Spleen (tissue), 11 donors: ENCODE data around the gene NLN. TPM values are rescaled to one million over a fixed set of nuclear protein-coding genes. Genes with fewer than 3 reads are reported as not detected.

Source experiments
- DNase-seq: peaks from one replicate; pipeline ENCODE4 v3.0.0-alpha.2; 2020
- H3K27ac ChIP-seq, 8 donors: fragments of 200-600 bp; sonication (generic) in 7 of 8; 1 replicate in 4 of 8; 2 replicates in 4 of 8; pipeline versions ENCODE4 v1.5.0 to v1.8.0; 2016 to 2021; ENCODE audit warnings: inconsistent platforms in 4 of 8, mild to moderate bottlenecking in 4 of 8, moderate library complexity in 1 of 8
- H3K27me3 ChIP-seq, 7 donors: fragments of 200-600 bp; sonication (generic) in 6 of 7; replicated peaks in 1 of 7; 1 replicate in 4 of 7; 2 replicates in 3 of 7; pipeline versions ENCODE4 v1.5.0 to v1.8.0; 2016 to 2021; ENCODE audit warnings: inconsistent platforms in 3 of 7, mild to moderate bottlenecking in 1 of 7
- H3K36me3 ChIP-seq, 6 donors: fragments of 200-600 bp; sonication (generic) in 5 of 6; 1 replicate in 4 of 6; 2 replicates in 2 of 6; pipeline versions ENCODE4 v1.5.0 to v1.8.0; 2016 to 2021; ENCODE audit warnings: inconsistent platforms in 2 of 6
- H3K4me1 ChIP-seq, 6 donors: fragments of 200-600 bp; sonication (generic) in 5 of 6; 1 replicate in 3 of 6; 2 replicates in 3 of 6; pipeline versions ENCODE4 v1.5.0 to v1.8.0; 2016 to 2021; ENCODE audit warnings: inconsistent platforms in 3 of 6
- H3K4me3 ChIP-seq, 8 donors: fragments of 200-600 bp; sonication (generic) in 7 of 8; 1 replicate in 4 of 8; 2 replicates in 4 of 8; pipeline versions ENCODE4 v1.5.0 to v1.8.0; 2016 to 2021; ENCODE audit warnings: inconsistent platforms in 4 of 8, mild to moderate bottlenecking in 4 of 8, moderate library complexity in 2 of 8
- H3K9me3 ChIP-seq, 8 donors: fragments of 200-600 bp; sonication (generic) in 7 of 8; 1 replicate in 4 of 8; 2 replicates in 4 of 8; pipeline versions ENCODE4 v1.5.0 to v1.8.0; 2016 to 2021; ENCODE audit warnings: inconsistent platforms in 4 of 8
- CTCF ChIP-seq, 11 experiments: fragments of 200-600 bp in 7 of 11; fragments of 450-650 bp in 4 of 11; sonication (generic) in 4 of 11; IDR thresholded peaks in 8 of 11; conservative IDR thresholded peaks in 3 of 11; 1 replicate in 7 of 11; 2 replicates in 4 of 11; pipeline versions ENCODE4 v1.4.0 to v1.8.0; 2016 to 2021; ENCODE audit warnings: antibody characterized with exemption in 11 of 11, inconsistent platforms in 4 of 11, mild to moderate bottlenecking in 1 of 11
- POLR2A ChIP-seq, 3 donors: fragments of 450-650 bp; IDR thresholded peaks; one replicate each; pipeline ENCODE4 v1.5.1; 2017; ENCODE audit warnings: antibody characterized with exemption in 3 of 3, mild to moderate bottlenecking in 1 of 3
- POLR2AphosphoS5 ChIP-seq, 3 donors: sonication (generic); formaldehyde crosslinking; IDR thresholded peaks; one replicate each; pipeline ENCODE4 v1.5.1; 2017; ENCODE audit warnings: antibody characterized with exemption in 3 of 3
- WGBS, 5 donors: extraction: QIAGEN DNeasy Blood & Tissue Kit in 3 of 5; methylation state at CpG; one replicate each; pipeline versions ENCODE4 v1.1.5 to v1.1.7; 2013 to 2018; 5-methylcytosine and 5-hydroxymethylcytosine counted together
- intact Hi-C: fragments of 100-400 bp; cut with DNase I; formaldehyde crosslinking; loops from one replicate; pipeline ENCODE4 v1.15.0; 2023; ENCODE audit warnings: low total_unique reads
- polyA plus RNA-seq, 3 donors: library from polyadenylated mRNA; stranded (reverse); fragments of 200-250 nt; gene quantifications; one replicate each; pipeline ENCODE4 v1.2.1, GENCODE V29; 2013
- total RNA-seq, 7 donors: library from RNA; depleted of rRNA in 3 of 7; stranded (reverse); fragments of >200 nt in 3 of 7; fragmentation: NEBNext Ultra II Directional in 4 of 7; extraction: Animal tissue kit (Norgen Biotek cat#: 25700) in 4 of 7; gene quantifications; one replicate each; pipeline versions ENCODE4 v1.1.0 to v1.2.1, GENCODE V29; 2016 to 2021
- donor health status: healthy with polysubstance abuse.
- donor health status: DM: no; HTN: no; CAD: no; lungs with moderate emphysema.
- donor health status: DM: no; HTN: no; CAD: no.
- donor health status: Bipolar disorder and iron deficiency.
- donor health status: healthy.
- donor health status: DM: no; HTN: no; CAD: no.
- donor health status: DM: yes; HTN: yes; CAD: no.

The NLN gene
- total and polyA plus RNA-seq, 10 donors: 1.3 to 24.8 (median 9.0) TPM

GRCh38 chr5:65739162-65739561, 17.2 kb downstream of the NLN start:
- H3K9me3 ChIP-seq: no peaks in the 10 kb centered on the region
- H3K27me3 ChIP-seq: no peaks in the 10 kb centered on the region
- H3K36me3 ChIP-seq: no peaks in the 10 kb centered on the region
- TF ChIP-seq POLR2AphosphoS5 (IDR thresholded peaks at IDR 0.05): no peak
- TF ChIP-seq CTCF (IDR thresholded peaks at IDR 0.05 in 8 of 11, conservative IDR thresholded peaks at IDR 0.05 in 3 of 11): no peak
- TF ChIP-seq POLR2A (IDR thresholded peaks at IDR 0.05): no peak
- intact Hi-C loops: no loop called here
- H3K27ac ChIP-seq: no peak overlapping the region
- peaks cover 3 to 21% (median 9%) of the 10 kb centered on the region in 6 donors for H3K4me1 ChIP-seq
- DNase-seq: no peak
- H3K4me3 ChIP-seq: no peak overlapping the region

GRCh38 chr5:65742565-65743231, 20.7 kb downstream of the NLN start:
- H3K27me3 ChIP-seq: no peaks in the 10 kb centered on the region
- no peaks in the 10 kb centered on the region for H3K36me3 ChIP-seq
- TF ChIP-seq POLR2A (IDR thresholded peaks at IDR 0.05): no peak
- peak in 7 of 11 experiments; percentile 25 to 50 (median 45) for TF ChIP-seq CTCF (IDR thresholded peaks at IDR 0.05 in 8 of 11, conservative IDR thresholded peaks at IDR 0.05 in 3 of 11)
- DNase-seq: no peak
- intact Hi-C loops: no loop called here
- peaks cover 0 to 7% (median 0%) of the 10 kb centered on the region in 6 donors for H3K4me1 ChIP-seq
- H3K9me3 ChIP-seq: no peaks in the 10 kb centered on the region
- H3K4me3 ChIP-seq: no peak overlapping the region
- 38 to 51% (median 43%) methylated on average over 4 of the region's 4 CpGs for WGBS, 5 donors
- no peak overlapping the region for H3K27ac ChIP-seq

- Histone ChIP-seq H3K27me3 (no peaks in the 10 kb centered on the region), H3K4me1 (no peaks in the 10 kb centered on the region), H3K4me3 (no peak overlapping the region), H3K36me3 (no peaks in the 10 kb centered on the region), H3K27ac (no peak overlapping the region), H3K9me3 (no peaks in the 10 kb centered on the region)
- intact Hi-C loops: no loop called here
- DNase-seq: no peak
- WGBS, 5 donors: 88 to 100% (median 96%) methylated on average over 1 of the region's 1 CpG
- no peak for TF ChIP-seq POLR2A (IDR thresholded peaks at IDR 0.05)
- no peak for TF ChIP-seq CTCF (IDR thresholded peaks at IDR 0.05 in 8 of 11, conservative IDR thresholded peaks at IDR 0.05 in 3 of 11)
- TF ChIP-seq POLR2AphosphoS5 (IDR thresholded peaks at IDR 0.05): no peak
Observed at GRCh38 chr5:65749221-65749844, 27.3 kb downstream of the NLN start.

GRCh38 chr5:65749956-65750355, 28.0 kb downstream of the NLN start:
- 96 to 98% (median 97%) methylated on average over 5 of the region's 5 CpGs for WGBS, 5 donors
- Histone ChIP-seq H3K9me3 (no peaks in the 10 kb centered on the region), H3K4me1 (no peaks in the 10 kb centered on the region), H3K36me3 (no peaks in the 10 kb centered on the region), H3K27ac (no peak overlapping the region), H3K27me3 (no peaks in the 10 kb centered on the region), H3K4me3 (no peak overlapping the region)
- intact Hi-C loops: no loop called here
- TF ChIP-seq CTCF (IDR thresholded peaks at IDR 0.05 in 8 of 11, conservative IDR thresholded peaks at IDR 0.05 in 3 of 11): no peak
- TF ChIP-seq POLR2A (IDR thresholded peaks at IDR 0.05): no peak
- TF ChIP-seq POLR2AphosphoS5 (IDR thresholded peaks at IDR 0.05): no peak
- DNase-seq: no peak
